HG03354 (cell line): ENCODE results near the gene CLPX.
"Not testable (repeated sequence)": the region's sequence is repeated elsewhere in the genome, so short reads cannot be mapped to it uniquely, and the experiment has no call there.

Experiments used
- ATAC-seq: cut with Tn5 transposase; IDR thresholded peaks from one replicate; pipeline ENCODE4 v1.9.1; 2021; ENCODE audit warnings: mild to moderate bottlenecking; ENCODE audit not compliant: unreplicated experiment, poor library complexity, severe bottlenecking

CLPX gene

DNA sequence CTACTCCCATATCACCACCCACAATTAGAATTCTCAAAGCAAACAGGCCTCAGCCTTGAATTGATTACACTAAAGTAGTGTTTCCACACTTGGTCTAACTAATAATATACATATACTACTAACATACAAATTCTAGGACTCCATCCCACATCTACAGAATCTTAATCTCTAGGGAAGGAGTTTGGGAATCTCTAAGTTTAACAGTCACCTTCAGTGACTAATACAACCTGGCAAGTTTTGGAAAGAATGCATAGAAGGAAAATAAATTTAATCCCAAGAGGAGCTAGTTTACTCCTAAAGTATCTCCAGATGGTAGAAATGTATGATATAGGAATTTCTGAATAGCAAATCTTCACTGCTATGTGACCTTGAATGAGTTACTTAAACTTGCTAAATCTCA, 9.1 kb downstream of the CLPX start:
- no peak for ATAC-seq

DNA sequence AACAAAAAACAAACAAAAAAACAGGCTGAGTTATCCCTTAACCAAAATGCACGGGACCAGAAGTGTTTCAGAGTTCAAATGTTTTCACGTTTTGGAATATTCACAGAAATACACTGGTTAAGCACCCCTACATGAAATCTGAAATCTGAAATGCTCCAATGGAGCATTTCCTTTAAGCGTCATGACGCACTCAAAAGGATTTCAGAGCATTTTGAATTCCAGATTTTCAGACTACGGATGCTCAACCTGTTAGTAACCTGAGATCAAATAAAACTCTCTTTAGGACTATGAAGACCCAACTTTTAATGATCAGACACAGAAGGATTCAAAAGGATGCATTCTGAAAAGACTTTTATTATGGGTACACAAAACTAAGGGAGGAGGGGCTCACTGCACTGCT, 9.6 kb downstream of the CLPX start:
- no peak for ATAC-seq

DNA sequence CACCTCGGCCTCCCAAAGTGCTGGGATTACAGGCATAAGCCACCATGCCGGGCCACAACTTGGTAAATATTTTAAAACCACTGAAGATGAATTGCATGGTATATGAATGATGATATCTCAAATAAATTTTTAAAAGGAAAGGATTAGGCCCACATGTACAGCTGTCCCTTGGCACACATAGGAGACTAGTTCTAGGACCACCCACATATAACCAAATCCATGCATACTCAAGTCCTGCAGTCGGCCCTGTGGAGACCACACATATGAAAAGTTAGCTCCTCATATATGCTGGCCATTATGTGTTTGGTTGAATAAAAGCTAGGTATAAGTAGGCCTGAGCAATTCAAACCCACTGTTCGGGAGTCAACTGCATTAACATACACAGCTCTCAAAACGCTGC, 10.6 kb downstream of the CLPX start:
- ATAC-seq = no peak

DNA sequence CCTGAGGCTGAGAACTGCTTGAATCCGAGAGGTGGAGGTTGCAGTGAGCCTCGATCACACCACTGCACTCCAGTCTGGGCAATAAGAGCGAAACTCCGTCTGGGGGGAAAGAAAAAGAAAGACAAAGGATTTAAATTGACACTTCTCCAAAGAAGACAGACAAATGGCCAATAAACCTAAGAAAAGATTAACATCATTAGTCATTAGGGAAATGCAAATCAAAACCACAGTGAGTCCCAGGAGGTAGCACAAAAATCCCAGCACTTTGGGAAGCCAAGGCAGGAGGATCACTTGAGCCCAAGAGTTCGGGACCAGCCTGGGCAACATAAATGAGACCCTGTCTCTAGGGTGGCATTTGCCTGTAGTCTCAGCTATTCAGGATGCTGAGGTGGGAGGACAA, 12.6 kb downstream of the CLPX start:
- ATAC-seq = no peak

DNA sequence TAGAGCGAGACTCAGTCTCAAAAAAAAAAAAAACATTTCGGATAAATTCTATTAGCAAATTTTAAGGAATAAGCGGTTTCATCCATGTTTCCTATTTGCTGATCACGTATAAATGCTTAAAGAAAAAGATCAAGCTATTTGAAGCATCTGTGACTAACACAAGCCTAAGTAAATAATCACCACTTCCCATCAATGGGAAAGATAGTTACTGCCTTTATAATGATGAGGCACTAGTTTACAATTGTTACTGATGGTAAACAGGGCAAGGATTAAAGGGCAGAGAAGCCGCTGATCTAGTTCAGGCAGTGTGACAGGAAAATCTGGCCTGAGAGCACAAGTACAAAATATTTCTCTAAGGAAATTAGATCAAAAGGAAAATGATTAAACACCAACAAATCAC, 13.7 kb downstream of the CLPX start:
- no peak for ATAC-seq

DNA sequence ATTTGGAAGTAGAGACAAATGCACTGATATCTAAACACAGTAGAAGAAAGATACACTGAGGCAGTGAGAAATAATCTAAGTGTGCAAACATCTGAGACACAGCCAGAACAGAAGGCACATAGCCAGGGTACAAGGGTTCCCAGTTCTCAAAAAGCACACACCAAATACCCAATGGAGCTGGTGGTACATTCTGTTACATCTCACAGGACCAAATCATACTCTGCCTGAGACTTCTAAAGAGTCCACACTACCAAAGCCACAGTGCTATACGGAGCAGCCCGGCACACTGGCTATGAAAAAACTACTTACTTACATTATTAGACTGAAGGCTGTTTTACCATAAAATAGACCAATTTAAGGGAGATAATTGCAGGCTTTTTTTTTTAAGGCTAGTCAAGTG, 19.3 kb downstream of the CLPX start:
- ATAC-seq = no peak

DNA sequence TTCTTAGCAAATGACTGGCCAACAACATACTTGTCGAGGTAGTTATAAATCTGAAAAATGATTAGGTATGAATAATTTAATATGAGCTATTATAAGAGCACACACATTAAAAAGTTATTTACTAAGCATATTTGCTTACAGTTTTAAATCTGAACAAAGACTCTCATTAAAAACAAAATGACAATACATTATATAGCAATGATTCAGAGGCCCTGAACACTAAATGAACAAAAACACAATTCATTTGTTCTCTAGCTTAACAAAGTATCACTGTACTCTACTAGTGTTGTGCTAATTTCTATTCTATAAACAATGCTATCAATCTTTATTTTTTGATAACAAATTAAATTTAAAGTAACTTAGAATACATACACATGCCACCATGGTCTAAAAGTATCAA, 21.0 kb downstream of the CLPX start:
- ATAC-seq = no peak

DNA sequence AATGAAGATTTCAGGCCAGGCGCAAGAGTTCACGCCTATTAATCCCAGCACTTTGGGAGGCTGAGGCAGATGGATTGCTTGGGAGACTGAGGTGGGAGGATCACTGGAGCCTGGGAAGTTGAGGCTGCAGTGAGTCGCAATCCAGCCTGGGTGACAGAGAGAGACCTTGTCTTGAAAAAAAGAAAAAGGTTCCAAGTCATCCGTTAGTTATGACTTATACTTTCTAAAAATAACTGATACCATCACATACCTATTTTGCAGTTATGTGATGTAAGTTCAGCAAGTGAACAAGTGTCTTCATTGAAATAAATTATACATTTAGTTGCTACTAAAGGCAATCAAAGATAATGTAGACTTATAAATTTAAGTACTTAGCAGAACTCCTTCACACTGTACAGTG, 22.1 kb downstream of the CLPX start:
- ATAC-seq = no peak

DNA sequence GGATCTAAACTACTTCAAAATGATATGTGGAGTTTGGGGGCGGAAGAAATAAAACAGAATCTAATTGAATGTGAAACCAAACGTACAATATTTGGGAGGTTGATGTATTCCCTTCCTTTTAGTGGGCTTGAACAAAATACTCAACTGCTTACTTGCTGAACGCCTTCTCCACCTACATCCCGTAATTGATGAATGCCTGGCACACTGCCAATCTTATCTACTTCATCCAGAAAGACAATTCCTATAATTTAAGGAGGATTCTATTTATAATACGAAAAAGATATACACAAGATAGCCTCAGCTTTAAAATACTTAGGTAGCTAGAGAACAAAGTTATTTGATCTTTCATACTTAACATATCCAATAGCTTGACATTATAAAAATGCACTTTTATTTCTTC, 28.4 kb downstream of the CLPX start:
- ATAC-seq = no peak

DNA sequence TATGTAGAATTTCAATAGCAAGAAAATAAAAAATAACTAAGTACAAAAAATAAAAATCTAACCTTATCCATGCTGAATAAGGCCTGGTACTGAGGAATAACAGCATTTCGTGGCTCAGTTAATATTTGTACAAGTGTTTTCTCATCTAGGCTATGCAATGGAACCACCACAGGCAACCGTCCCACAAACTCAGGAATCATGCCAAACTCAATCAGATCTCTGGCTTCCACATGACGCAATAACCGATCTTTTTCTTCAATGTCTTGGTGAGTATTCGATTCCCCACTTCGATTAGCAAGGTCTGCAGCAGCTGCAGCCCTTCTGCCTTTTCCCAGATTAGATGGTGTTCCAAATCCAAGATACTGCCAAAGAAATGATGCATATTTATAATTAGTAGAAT, 30.4 kb downstream of the CLPX start:
- no peak for ATAC-seq

DNA sequence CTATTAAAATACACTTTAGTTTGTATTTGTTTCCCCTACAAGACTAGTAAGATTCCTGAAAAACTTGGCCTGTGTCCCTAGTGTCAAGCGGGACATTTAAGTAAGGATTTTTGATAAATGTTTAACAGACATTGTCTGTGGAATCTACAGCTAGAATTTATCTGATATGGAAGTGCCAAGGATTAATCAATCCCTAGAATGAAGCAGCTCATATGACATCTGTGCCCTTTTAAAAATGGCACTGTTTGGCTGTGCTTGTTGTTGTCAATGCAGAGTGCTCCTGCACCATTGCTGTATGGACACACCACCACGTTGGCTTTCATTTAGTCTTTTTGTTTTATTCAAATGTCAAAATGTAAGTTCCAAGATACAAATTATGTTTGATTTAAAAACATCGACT, 37.2 kb downstream of the CLPX start:
- ATAC-seq = no peak

DNA sequence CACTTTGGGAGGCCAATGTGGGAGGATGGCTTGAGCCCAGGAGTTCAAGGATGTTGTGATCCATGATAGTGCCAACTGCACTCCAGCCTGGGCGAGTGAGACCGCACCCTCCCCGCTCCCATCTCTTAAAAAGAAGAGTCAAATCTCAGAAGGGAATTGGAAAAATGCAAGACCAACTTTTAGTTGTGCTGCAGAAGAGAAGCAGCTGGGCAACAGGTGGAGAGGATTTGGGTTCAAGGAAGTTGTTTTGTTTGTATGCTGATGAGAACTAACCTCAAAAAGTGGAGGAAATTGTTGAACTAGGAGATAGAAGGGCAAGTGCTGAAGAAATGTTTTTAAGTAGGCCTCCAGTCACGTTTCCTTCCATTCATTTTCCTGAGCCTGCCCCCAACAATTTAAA, 38.7 kb downstream of the CLPX start:
- ATAC-seq = no peak

DNA sequence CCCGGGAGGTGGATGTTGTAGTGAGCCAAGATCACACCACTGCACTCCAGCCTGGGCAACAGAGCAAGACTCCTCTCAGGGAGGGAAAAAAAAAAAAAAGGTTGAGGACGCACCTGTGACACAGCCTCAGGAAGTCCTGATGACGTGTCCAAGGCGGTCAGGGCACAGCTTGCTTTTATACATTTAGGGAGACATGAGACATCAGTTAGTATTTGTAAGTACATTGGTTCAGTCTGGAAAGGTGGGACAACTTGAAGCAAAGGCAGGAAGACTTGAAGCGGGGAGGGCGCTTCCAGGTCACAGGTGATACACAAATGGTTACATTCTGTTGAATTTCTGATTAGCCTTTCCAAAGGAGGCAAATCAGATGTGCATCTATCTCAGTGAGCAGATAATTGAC, 46.5 kb downstream of the CLPX start:
- not testable (repeated sequence) for ATAC-seq

DNA sequence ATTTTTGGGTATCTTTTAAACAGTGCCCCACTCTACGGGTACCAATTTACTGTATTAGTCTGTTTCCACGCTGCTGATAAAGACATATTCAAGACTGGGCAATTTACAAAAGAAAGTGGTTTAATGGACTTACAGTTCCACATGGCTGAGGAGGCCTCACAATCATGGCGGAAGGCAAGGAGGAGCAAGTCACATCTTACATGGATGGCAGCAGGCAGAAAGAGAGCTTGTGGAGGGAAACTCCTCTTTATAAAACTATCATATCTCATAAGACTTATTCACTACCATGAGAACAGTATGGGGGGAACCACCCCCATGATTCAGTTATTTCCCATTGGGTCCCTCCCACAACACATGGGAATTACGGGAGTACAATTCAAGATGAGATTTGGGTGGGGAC, 47.2 kb downstream of the CLPX start:
- ATAC-seq = not testable (repeated sequence)

DNA sequence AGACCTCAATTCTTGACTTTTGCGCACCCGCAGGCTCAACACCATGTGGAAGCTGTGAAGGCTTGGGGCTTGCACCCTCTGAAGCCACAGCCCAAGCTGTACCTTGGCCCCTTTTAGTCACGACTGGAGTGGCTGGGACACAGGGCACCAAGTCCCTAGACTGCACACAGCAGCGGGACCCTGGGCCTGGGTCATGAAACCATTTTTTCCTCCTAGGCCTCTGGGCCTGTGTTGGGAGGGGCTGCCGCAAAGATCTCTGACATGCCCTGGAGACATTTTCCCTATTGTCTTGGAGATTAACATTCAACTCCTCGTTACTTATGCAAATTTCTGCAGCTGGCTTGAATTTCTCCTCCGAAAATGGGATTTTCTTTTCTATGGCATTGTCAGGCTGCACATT, 48.1 kb downstream of the CLPX start:
- not testable (repeated sequence) for ATAC-seq

DNA sequence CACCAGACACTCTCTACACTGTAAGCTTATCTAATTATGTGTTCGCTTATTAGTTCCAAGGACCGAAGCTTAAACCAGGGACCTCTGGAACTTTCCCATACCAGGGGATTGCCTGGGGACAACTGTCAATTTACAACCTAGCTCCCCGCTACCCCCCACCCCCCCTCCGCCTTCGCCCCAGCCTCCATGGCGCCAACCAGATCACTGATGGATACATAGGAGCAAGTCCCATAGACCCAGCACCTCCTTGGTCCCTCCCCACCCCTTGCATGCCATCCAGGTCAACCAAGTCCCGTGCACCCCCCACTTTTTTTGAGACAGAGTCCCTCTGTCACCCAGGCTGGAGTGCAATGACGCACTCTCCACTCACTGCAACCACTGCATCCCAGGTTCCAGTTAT, 50.6 kb downstream of the CLPX start:
- ATAC-seq = no peak

DNA sequence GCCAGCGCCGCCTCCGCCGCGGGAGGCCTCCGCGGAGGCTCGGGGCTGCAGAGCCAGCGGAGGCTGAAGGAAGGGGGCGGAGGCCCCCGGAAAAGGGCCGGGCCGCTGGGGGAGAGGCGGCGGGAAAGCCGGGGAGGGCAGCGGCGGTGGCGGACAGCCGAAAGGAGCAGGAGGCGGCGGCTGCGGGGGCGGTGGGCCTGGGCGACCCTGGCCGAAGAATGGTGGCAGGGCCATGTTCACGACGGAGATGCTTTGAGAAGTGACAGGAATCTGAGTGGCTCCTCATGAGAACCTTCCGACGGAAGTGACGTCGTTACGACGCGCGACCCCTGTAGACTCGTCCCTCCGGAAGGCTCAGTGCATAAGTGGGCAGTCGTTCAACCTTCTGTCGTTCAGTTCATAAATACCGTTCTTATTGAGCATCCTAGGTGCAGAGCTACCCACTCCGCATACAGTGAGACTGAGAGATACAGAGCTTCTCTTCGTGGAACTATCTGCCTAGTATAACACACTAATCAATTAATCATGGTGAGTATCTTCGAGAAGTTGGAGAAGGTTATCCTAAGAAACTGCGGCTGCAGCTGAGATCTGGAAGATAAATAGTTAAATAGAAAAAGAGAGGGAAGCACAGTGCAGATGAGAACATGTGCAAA, 51.5 kb downstream of the CLPX start, which contains the start of gene PDCD7:
PDCD7 (minus strand) TSS at position 261 of the 653 bp plus-strand sequence; CDS start at position 234, 27 bp downstream.
- peak; percentile 92 for ATAC-seq

DNA sequence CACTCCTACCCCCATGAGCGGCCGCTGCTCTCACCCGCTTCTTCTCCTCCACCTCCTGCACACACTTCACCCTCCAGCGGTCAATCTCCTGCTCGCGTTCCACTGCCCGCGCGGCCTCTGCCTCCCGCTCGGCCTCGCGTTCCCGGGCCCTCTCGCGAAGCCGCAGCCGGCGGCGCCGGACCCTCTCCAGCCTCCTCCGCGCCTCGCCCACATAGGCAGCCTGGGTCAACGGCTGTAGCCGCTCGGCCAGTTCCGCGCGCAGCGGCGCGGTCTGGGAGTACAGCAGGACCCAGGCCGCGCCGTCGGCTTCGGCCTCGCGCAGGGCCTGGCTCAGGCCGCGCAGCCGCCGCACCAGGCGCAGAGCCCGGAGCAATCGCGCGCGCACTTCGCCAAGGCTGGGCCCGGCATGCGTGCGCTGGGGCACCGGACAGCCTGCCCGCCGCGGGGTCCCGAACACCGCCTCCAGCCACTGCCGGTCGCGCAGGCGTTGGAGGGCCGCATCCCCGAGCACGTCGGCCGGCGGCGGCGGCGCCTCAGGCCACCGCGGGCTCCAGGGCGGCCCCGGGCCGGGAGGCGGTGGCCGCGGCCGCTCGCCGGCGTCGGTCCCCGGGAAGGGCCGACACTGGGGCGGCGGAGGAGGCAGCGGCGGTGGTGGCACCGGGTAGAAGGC, 52.1 kb downstream of the CLPX start:
- ATAC-seq = peak; percentile 51

DNA sequence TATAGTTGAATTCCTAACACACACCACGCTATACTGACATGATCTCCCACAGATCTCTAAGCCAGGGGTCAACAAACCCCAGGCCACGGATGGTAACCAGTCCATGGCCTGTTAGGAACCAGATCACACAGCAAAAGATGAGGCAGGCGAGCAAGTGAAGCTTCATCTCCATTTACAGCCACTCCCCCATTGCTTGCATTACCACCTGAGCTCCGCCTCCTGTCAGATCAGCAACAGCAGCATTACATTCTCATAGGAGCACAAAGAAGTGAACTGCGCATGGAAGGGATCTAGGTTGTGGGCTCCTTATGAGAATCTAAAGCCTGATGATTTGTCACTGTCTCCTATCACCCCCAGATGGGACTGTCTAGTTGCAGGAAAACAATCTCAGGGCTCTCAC, 54.2 kb downstream of the CLPX start:
- no peak for ATAC-seq

DNA sequence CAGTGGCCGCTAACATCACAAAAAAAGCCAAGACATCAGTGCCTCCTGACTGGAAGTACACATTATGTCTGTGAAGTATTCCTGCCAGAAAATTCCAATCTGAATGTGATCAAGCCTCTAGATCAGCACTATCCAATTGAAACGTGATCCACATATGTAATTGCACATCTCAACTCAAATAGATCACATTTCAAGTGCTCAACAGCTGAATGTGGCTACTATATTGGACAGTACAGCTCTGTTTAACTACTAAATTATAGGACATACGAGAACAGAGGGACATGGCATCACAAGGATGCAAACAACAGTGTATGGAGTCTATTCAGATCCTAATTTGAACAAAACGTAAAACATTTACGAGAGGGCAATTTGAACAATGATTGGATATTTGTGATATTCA, 69.6 kb downstream of the CLPX start:
- ATAC-seq = no peak

DNA sequence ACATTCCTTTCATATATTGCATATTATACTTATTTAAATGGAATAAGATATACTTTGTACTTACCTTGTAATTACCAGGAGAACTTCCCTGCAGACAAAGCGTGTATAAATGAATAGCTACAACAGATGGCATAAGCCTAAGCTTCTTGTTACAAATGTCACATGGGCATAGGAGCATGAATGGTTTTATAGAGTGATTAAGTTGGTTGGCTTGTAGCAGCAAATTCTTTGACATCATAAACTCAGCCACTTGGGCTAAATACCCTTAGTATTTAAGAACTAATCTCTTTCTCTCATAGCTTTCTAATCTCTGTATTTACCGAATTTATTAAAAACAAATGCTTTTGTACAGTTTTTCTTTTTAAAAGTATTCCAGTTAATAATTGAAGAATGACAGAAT, 70.1 kb downstream of the CLPX start, which contains the start of gene UBAP1L:
UBAP1L (minus strand) TSS at position 115 of the 400 bp plus-strand sequence. CDS start 8,985 bp downstream, outside the sequence.
- ATAC-seq = no peak
